LNCAP (cell line): Measurements from ENCODE around the gene PARN.

ENCODE experiments used
- CTCF ChIP-seq: fragments of 450-650 bp; IDR thresholded peaks from 2 replicates; pipeline ENCODE4 v1.5.1; 2017; ENCODE audit warnings: mild to moderate bottlenecking

PARN gene

GRCh38 chr16:14389359-14389758 is 240.7 kb downstream of the PARN start:
- no peak for TF ChIP-seq CTCF

GRCh38 chr16:14388243-14388642 is 241.8 kb downstream of the PARN start:
- no peak for TF ChIP-seq CTCF

- TF ChIP-seq CTCF = no peak
Measured at GRCh38 chr16:14386115-14386514, 243.9 kb downstream of the PARN start.
